Measurements from ENCODE around the gene FMO2.

FMO2 gene

GRCh38 chr1:171195767-171196166 is 10.7 kb downstream of the FMO2 start:
- intact Hi-C loops (cut with micrococcal nuclease): no loop called here
- Mint-ChIP-seq H3K27ac (no peak overlapping the region), H3K9me3 (no peaks in the 10 kb centered on the region), H3K4me1 (ENCODE audit: low read depth) (no peaks in the 10 kb centered on the region), H3K36me3 (ENCODE audit: low read depth) (no peaks in the 10 kb centered on the region), H3K4me3 (no peak overlapping the region), H3K27me3 (no peaks in the 10 kb centered on the region)

GRCh38 chr1:171196351-171196750 is 11.3 kb downstream of the FMO2 start:
- intact Hi-C loops (cut with micrococcal nuclease): no loop called here

GRCh38 chr1:171198081-171198480 is 13.0 kb downstream of the FMO2 start:
- H3K9me3 Mint-ChIP-seq: no peaks in the 10 kb centered on the region
- no peak overlapping the region for H3K27ac Mint-ChIP-seq
- H3K27me3 Mint-ChIP-seq: peaks cover 2% of the 10 kb centered on the region
- no peaks in the 10 kb centered on the region for H3K36me3 Mint-ChIP-seq (ENCODE audit: low read depth)
- H3K4me1 Mint-ChIP-seq (ENCODE audit: low read depth): no peaks in the 10 kb centered on the region
- intact Hi-C loops (cut with micrococcal nuclease): no loop called here
- no peak overlapping the region for H3K4me3 Mint-ChIP-seq

More at GRCh38 chr1:171196351-171196750, 11.3 kb downstream of the FMO2 start:
- H3K36me3 Mint-ChIP-seq (ENCODE audit: low read depth): no peaks in the 10 kb centered on the region
- H3K27me3 Mint-ChIP-seq: no peaks in the 10 kb centered on the region
- no peaks in the 10 kb centered on the region for H3K4me1 Mint-ChIP-seq (ENCODE audit: low read depth)
- H3K9me3 Mint-ChIP-seq: no peaks in the 10 kb centered on the region
- no peak overlapping the region for H3K4me3 Mint-ChIP-seq
- H3K27ac Mint-ChIP-seq: no peak overlapping the region

GRCh38 chr1:171204296-171204695 is 19.2 kb downstream of the FMO2 start:
- no peaks in the 10 kb centered on the region for H3K36me3 Mint-ChIP-seq (ENCODE audit: low read depth)
- H3K4me3 Mint-ChIP-seq: no peak overlapping the region
- no peaks in the 10 kb centered on the region for H3K4me1 Mint-ChIP-seq (ENCODE audit: low read depth)
- peaks cover 18% of the 10 kb centered on the region for H3K27me3 Mint-ChIP-seq
- intact Hi-C loops (cut with micrococcal nuclease): no loop called here
- H3K27ac Mint-ChIP-seq: no peak overlapping the region
- H3K9me3 Mint-ChIP-seq: no peaks in the 10 kb centered on the region

GRCh38 chr1:171206204-171206977 is 21.3 kb downstream of the FMO2 start:
- Mint-ChIP-seq H3K4me3 (no peak overlapping the region), H3K36me3 (ENCODE audit: low read depth) (no peaks in the 10 kb centered on the region), H3K27ac (no peak overlapping the region), H3K9me3 (no peaks in the 10 kb centered on the region), H3K27me3 (peaks cover 18% of the 10 kb centered on the region), H3K4me1 (ENCODE audit: low read depth) (no peaks in the 10 kb centered on the region)
- intact Hi-C loops (cut with micrococcal nuclease): no loop called here

GRCh38 chr1:171206978-171207355 is 21.9 kb downstream of the FMO2 start:
- H3K4me1 Mint-ChIP-seq (ENCODE audit: low read depth): no peaks in the 10 kb centered on the region
- no peak overlapping the region for H3K27ac Mint-ChIP-seq
- no peak overlapping the region for H3K4me3 Mint-ChIP-seq
- peaks cover 18% of the 10 kb centered on the region for H3K27me3 Mint-ChIP-seq
- intact Hi-C loops (cut with micrococcal nuclease): no loop called here
- no peaks in the 10 kb centered on the region for H3K9me3 Mint-ChIP-seq
- no peaks in the 10 kb centered on the region for H3K36me3 Mint-ChIP-seq (ENCODE audit: low read depth)

- H3K27ac Mint-ChIP-seq: no peak overlapping the region
- H3K4me3 Mint-ChIP-seq: no peak overlapping the region
- intact Hi-C loops (cut with micrococcal nuclease): no loop called here
These were observed 22.3 kb downstream of the FMO2 start for GRCh38 chr1:171207377-171207776.

GRCh38 chr1:171210355-171210754 is 25.3 kb downstream of the FMO2 start:
- intact Hi-C loops (cut with micrococcal nuclease): no loop called here
- H3K36me3 Mint-ChIP-seq (ENCODE audit: low read depth): no peaks in the 10 kb centered on the region
- H3K27me3 Mint-ChIP-seq: peaks cover 12% of the 10 kb centered on the region
- no peak overlapping the region for H3K4me3 Mint-ChIP-seq
- no peak overlapping the region for H3K27ac Mint-ChIP-seq
- H3K4me1 Mint-ChIP-seq (ENCODE audit: low read depth): peaks cover 14% of the 10 kb centered on the region
- H3K9me3 Mint-ChIP-seq: no peaks in the 10 kb centered on the region

More at GRCh38 chr1:171207377-171207776, 22.3 kb downstream of the FMO2 start:
- Mint-ChIP-seq H3K4me1 (ENCODE audit: low read depth) (no peaks in the 10 kb centered on the region), H3K9me3 (no peaks in the 10 kb centered on the region), H3K27me3 (peaks cover 18% of the 10 kb centered on the region), H3K36me3 (ENCODE audit: low read depth) (no peaks in the 10 kb centered on the region)

- intact Hi-C loops (cut with micrococcal nuclease): no loop called here
- Mint-ChIP-seq H3K36me3 (ENCODE audit: low read depth) (no peaks in the 10 kb centered on the region), H3K4me3 (no peak overlapping the region), H3K9me3 (no peaks in the 10 kb centered on the region), H3K27me3 (no peaks in the 10 kb centered on the region), H3K4me1 (ENCODE audit: low read depth) (peaks cover 14% of the 10 kb centered on the region), H3K27ac (peak overlapping the region; percentile 34)
These were observed 27.7 kb downstream of the FMO2 start for GRCh38 chr1:171212607-171213351.

- Mint-ChIP-seq H3K36me3 (ENCODE audit: low read depth) (no peaks in the 10 kb centered on the region), H3K4me3 (no peak overlapping the region), H3K9me3 (no peaks in the 10 kb centered on the region), H3K27me3 (peaks cover 2% of the 10 kb centered on the region), H3K27ac (peak overlapping the region; percentile 34), H3K4me1 (ENCODE audit: low read depth) (peaks cover 16% of the 10 kb centered on the region)
- intact Hi-C loops (cut with micrococcal nuclease): no loop called here
These were observed 28.7 kb downstream of the FMO2 start for GRCh38 chr1:171213559-171214454.

GRCh38 chr1:171217658-171218443 is 32.8 kb downstream of the FMO2 start:
- Mint-ChIP-seq H3K4me3 (no peak overlapping the region), H3K9me3 (no peaks in the 10 kb centered on the region), H3K36me3 (ENCODE audit: low read depth) (no peaks in the 10 kb centered on the region), H3K27ac (no peak overlapping the region), H3K27me3 (peaks cover 4% of the 10 kb centered on the region), H3K4me1 (ENCODE audit: low read depth) (peaks cover 39% of the 10 kb centered on the region)
- intact Hi-C loops (cut with micrococcal nuclease): no loop called here

GRCh38 chr1:171218661-171219060 is 33.6 kb downstream of the FMO2 start:
- H3K36me3 Mint-ChIP-seq (ENCODE audit: low read depth): no peaks in the 10 kb centered on the region
- intact Hi-C loops (cut with micrococcal nuclease): no loop called here
- no peak overlapping the region for H3K27ac Mint-ChIP-seq
- H3K4me1 Mint-ChIP-seq (ENCODE audit: low read depth): peaks cover 31% of the 10 kb centered on the region
- no peak overlapping the region for H3K4me3 Mint-ChIP-seq
- H3K9me3 Mint-ChIP-seq: no peaks in the 10 kb centered on the region
- peaks cover 4% of the 10 kb centered on the region for H3K27me3 Mint-ChIP-seq

GRCh38 chr1:171219346-171220080 is 34.4 kb downstream of the FMO2 start:
- intact Hi-C loops (cut with micrococcal nuclease): no loop called here
- Mint-ChIP-seq H3K27ac (peak overlapping the region; percentile 32), H3K36me3 (ENCODE audit: low read depth) (no peaks in the 10 kb centered on the region), H3K4me1 (ENCODE audit: low read depth) (peaks cover 35% of the 10 kb centered on the region), H3K9me3 (no peaks in the 10 kb centered on the region), H3K4me3 (no peak overlapping the region), H3K27me3 (peaks cover 4% of the 10 kb centered on the region)

All from dendritic cell treated with granulocyte-macrophage colony-stimulating factor and Interleukin-4, amounts not matched to agents 40 ng/mL and 50 ng/mL, for 4 days (primary cell).